Measurements from ENCODE around the gene GARIN5A.
"Not testable (repeated sequence)": the region's sequence is repeated elsewhere in the genome, so short reads cannot be mapped to it uniquely, and the experiment has no call there.

GARIN5A gene

GRCh38 chr19:50489461-50490011 is 12.9 kb upstream of the GARIN5A start:
- DNase-seq = peak in 2 of 56 donors; percentile 12 to 44

DNA sequence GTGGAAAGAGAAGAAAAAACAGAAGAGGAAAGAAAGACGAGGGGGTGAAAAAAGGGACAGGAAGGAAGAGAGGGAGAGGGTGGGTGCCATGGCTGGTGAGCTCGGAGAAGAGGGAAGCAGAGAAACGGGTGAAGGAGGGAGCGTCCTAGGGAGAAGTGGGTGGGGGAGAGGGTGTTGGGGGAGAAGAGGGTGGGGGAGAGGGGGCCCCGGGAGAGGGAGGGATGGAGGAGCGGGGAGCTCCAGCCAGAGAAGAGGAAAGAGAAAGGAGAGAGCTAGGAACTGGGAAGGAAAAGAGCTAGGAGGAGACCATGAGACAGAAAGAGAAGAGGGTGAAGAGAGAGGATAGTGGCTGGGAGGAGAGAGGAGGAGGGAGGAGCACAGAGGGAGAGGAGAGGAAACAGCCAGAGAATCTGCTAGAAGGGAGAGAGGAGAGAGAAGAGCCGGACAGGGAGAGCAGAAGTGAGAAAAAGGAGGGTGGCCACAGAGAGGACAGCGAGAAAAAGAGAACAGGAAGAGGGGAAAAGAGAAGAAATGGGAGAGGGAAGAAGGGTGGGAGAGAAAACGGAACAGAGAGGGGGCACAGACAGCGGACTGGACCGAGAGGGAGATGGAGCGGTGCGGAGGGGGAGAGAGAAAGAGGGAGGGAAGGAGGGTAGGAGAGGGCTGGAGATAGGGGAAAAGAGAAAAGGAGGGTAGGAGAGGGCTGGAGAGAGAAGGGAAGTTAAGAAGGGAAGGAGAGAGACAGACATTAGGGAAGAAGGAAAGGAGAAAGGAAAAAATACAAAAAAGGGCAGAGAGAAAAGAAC is 11.9 kb upstream of the GARIN5A start:
- DNase-seq = no peak

- DNase-seq = peak in 7 of 56 donors; percentile 5 to 40 (median 13)
These were observed 10.3 kb upstream of the GARIN5A start for GRCh38 chr19:50486823-50487515.

DNA sequence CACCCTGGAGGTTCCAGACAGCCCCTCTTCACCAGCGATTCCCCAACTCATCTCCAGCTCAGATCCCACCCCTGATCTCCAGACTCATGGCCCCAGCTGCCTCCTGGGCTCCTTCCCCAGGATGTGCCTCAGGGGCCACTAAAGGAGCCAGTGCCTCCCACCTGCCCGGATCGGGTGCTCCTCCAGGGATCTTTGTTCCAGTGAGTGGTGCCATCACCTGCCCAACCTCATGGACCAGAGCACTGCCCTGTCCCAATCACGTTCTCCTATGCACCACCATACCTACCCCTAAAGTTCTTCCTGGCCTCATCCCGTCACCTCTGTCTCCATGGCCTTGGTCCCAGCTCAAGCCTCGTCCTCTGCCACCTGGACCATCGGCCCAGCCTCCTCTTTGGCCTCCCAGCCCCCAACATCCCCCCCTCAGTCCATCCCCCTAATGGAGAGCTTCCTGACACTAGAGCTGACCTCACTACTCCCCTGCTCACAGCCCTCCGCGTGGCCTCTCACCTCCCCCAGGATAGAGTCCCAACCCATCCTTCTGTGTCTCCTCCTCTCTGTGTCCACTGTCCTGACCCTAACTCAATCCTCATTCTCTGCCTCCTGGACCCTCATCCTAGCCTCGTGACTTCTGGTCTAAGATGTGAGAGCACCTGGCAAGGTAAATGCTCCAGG is 8.8 kb upstream of the GARIN5A start:
- no peak for DNase-seq

DNA sequence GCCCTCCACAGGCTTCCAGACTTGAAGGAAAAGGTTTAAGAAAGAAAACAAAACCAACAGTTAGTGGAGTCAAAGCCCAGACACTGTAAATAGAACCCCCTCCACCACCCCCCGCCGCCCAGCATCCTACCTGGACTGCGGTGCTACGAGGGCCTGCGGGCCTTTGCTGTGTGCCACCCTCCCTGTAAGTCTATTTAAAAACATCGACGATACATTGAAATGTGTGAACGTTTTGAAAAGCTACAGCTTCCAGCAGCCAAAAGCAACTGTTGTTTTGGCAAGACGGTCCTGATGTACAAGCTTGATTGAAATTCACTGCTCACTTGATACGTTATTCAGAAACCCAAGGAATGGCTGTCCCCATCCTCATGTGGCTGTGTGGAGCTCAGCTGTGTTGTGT is 6.3 kb upstream of the GARIN5A start:
- no peak for DNase-seq

DNA sequence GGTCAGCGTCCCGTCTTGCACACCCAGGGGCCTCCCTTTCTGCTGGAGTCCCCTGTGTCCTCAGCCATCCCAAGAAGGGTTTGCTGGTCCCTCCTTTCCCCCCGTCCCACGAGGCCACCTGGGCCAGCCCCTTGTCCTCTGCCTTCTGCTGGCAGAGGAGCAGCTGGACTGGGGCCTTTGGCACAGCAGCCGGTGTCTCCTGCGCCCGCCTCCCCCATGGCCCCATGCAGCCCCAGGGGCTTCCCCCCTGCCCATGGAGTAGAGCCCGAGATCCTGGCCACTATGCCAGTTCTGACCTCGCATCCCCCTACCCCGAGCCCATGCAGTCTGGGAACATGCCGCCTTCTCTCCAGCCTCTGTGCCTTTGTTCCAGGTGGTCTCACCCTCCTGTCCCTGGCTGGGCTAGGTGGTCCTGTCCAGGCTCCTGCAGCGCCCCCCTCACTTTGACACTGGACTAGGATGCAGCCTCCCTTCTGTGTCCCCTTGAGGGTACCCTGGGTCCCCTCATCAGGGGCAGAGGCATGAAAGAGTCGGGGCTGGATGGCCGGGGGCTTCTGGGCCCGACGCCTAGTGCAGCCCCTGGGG is 5.7 kb upstream of the GARIN5A start:
- DNase-seq = no peak

DNA sequence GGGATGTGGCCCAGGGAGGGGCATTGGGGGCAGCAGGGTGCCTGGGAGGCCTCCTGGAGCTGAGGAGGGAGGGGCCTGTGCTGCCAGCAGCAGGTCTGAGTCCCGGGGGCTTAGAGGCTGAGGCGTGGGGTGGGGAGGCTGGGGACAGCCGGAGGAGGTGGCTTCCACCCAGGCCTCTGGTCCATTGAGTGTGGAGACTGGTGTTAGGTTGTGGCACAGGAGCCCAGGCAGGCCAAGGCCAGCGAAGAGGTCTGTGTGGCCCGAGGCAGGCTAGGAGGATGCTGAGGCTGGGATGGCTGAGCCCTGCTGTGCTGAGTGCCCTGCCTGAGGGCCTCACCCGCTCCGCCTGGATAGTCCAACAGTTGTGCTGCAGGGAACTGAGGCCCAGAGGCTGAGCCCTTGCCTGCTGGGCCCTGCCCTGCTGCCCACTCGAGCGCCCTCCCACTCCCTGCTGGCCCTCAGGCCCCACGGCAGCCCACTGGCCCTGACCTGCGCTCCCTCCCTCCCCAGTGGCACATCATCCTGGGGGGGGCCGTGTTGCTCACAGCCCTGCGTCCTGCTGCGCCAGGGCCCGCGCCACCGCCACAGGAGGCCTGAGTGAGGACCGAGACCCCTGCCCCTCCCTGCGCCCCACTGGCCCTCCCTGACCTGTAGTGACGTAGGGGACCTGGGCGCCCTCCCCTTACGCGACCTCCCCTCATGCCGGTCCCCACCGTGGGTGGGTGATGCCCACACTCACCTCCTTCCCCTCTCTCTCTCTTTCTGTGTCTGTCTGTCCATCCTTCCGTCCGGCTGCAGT is 4.9 kb upstream of the GARIN5A start:
- DNase-seq = no peak

GRCh38 chr19:50480281-50481111 is 3.8 kb upstream of the GARIN5A start:
- no peak for DNase-seq

GRCh38 chr19:50479761-50480251 is 3.2 kb upstream of the GARIN5A start:
- no peak for DNase-seq

GRCh38 chr19:50478901-50479715 is 2.5 kb upstream of the GARIN5A start:
- peak in 9 of 56 donors; percentile 2 to 32 (median 19) for DNase-seq

DNA sequence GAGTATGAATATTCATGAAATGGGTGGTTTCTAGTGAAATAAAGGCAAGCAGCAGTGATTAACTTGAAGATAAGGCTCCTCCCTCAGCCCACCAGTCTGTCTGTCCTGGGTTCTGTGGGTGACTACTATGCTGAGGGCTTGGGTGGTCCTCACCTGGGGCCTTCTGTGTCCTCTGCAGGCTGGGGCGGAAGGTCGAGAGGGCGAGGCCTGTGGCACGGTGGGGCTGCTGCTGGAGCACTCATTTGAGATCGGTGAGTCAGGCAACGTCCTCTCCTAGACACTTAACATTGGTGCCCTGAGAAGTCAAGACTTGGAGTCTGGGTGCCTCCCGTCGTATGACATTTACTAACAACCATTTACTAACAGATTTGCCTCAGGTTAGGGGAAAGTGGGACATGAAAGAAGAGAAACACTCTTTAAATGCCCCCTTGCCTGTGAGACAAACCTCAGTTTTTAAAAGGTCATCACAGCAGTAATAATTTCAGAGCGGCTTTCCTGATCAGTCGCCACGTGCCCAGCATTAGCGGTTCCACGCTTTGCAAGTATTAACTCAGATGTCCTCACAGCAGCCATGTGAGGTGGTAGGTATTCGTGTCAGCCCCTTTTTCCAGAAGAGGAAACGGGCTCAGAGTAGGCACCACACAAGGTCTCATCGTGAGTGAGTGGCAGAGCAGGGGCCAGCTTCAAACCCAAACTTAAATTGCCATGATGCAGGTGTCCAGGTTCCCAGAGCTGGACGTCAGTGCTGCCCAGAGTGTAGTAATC is 1.3 kb upstream of the GARIN5A start:
- DNase-seq = no peak

- DNase-seq = no peak
These were observed 225 bp upstream of the GARIN5A start for GRCh38 chr19:50476907-50477238.

GRCh38 chr19:50475736-50476223 is 868 bp downstream of the GARIN5A start:
- DNase-seq = peak in 2 of 56 donors; percentile 56 to 58

DNA sequence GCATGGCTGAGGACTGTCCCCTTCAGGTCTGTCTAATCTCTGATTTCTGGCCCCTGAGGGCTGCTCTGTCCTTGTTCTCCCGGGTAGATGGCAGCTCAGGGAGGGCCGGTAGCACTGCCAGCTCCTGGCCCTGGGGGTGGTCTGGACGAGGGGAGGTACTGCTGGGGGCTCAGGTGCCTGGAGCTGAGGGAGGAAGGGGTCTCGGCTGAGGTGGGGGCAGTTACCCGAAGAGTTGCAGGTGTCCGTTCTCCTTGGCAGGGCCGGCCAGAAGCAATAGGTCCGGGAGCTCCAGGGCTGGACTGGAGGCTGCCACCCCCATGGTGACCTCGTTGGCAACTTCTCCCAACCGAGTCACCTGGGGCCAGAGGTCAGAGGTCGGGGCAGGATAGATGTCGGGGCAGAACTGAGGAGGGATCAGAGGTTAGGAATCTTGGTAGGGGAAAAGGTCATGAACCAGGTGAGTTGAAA is 1.5 kb downstream of the GARIN5A start:
- no peak for DNase-seq

DNA sequence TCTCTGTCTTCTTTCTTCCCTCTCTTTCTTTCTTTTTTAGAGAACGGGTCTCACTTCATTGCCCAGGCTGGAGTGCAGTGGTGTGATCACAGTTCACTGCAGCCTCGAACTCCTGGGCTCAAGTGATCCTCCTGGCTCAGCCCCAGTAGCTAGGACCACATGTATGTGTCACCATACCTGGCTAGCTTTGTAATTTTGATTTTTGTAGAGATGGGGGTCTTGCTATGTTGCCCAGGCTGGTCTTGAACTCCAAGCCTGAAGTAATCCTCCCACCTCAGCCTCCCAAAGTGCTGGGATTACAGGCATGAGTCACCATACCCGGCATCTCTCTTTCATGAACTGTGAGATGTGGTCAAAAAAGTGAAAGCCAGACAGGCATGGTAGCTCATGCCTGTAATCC is 3.3 kb downstream of the GARIN5A start:
- not testable (repeated sequence) for DNase-seq

DNA sequence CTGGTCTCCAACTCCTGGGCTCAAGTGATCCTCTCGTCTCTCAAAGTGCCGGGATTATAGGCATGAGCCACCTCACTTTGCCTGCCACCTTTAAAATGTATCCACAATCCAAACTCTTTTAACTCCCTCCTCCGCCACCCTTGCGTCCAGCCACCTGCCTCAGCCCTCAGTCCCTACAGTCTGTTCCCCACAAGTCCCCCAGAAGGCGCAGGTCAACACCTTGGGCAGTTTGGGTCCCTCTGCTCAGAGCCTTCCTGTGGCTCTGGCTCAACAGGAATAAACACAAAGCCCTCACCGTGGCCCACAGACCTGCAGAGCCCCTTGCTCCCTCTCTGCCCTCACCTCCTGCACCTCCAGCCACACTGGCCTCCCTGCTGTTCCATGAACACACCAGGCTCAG is 7.8 kb downstream of the GARIN5A start:
- DNase-seq = no peak

- no peak for DNase-seq
These were observed 9.1 kb downstream of the GARIN5A start for GRCh38 chr19:50467566-50467965.

- no peak for DNase-seq
These were observed 10.0 kb downstream of the GARIN5A start for GRCh38 chr19:50466706-50467039.
